GM12878 (cell line): ENCODE data around the gene IL4I1. TPM values are rescaled to one million over a fixed set of nuclear protein-coding genes. Genes with fewer than 3 reads are reported as not detected.

Experiments used
- BACH1 ChIP-seq: fragments of 450-650 bp; IDR thresholded peaks from 2 replicates; pipeline ENCODE4 v1.6.1; 2017; ENCODE audit warnings: mild to moderate bottlenecking, borderline replicate concordance
- CREM ChIP-seq: IDR thresholded peaks from 2 replicates; pipeline ENCODE4 v1.6.1; 2014; ENCODE audit warnings: antibody characterized with exemption, low read depth
- DPF2 ChIP-seq: fragments of 450-650 bp; IDR thresholded peaks from 2 replicates; pipeline ENCODE4 v1.6.1; 2017; ENCODE audit warnings: mild to moderate bottlenecking
- E2F8 ChIP-seq: fragments of 450-650 bp; IDR thresholded peaks from 2 replicates; pipeline ENCODE4 v1.6.1; 2018; ENCODE audit warnings: mild to moderate bottlenecking, low read depth, moderate library complexity; ENCODE audit not compliant: partially characterized antibody
- ELK1 ChIP-seq: IDR thresholded peaks from 2 replicates; pipeline ENCODE4 v1.6.1; 2012; ENCODE audit warnings: low read depth, low read length, improper control_type of control experiment
- EP300 ChIP-seq, 2 experiments: fragments of 150-350 bp in 1 of 2; IDR thresholded peaks; 2 replicates each; pipeline ENCODE4 v1.6.1; 2011 to 2012; ENCODE audit warnings: low read depth in 2 of 2, low read length in 2 of 2, borderline replicate concordance in 1 of 2, improper control_type of control experiment in 1 of 2, inconsistent platforms in 1 of 2; ENCODE audit not compliant: control insufficient read depth in 1 of 2
- FOXM1 ChIP-seq: IDR thresholded peaks from 2 replicates; pipeline ENCODE4 v1.6.1; 2012; ENCODE audit warnings: low read depth, mild to moderate bottlenecking, inconsistent platforms, low read length, moderate library complexity
- IRF4 ChIP-seq: IDR thresholded peaks from 2 replicates; pipeline ENCODE4 v1.6.1; 2011; ENCODE audit warnings: low read depth, low read length
- IRF5 ChIP-seq: fragments of 450-650 bp; IDR thresholded peaks from 2 replicates; pipeline ENCODE4 v1.6.1; 2017; ENCODE audit warnings: borderline replicate concordance
- MLLT1 ChIP-seq: fragments of 450-650 bp; IDR thresholded peaks from 2 replicates; pipeline ENCODE4 v1.6.1; 2016; ENCODE audit warnings: mild to moderate bottlenecking
- NBN ChIP-seq: fragments of 450-650 bp; IDR thresholded peaks from 2 replicates; pipeline ENCODE4 v1.6.1; 2016
- NFYB ChIP-seq: IDR thresholded peaks from 2 replicates; pipeline ENCODE4 v1.6.1; 2011; ENCODE audit warnings: low read depth, mild to moderate bottlenecking, low read length, improper control_type of control experiment, moderate library complexity; ENCODE audit not compliant: insufficient read depth
- NR2C2 ChIP-seq: IDR thresholded peaks from 2 replicates; pipeline ENCODE4 v1.6.1; 2011; ENCODE audit warnings: borderline replicate concordance, low read depth; ENCODE audit not compliant: control insufficient read depth, insufficient read length
- NRF1 ChIP-seq: conservative IDR thresholded peaks from 2 replicates; pipeline ENCODE4 v1.6.1; 2011; ENCODE audit warnings: mild to moderate bottlenecking, low read depth, low read length, improper control_type of control experiment
- PML ChIP-seq: IDR thresholded peaks from 2 replicates; pipeline ENCODE4 v1.6.1; 2012; ENCODE audit warnings: low read length, inconsistent platforms
- POLR2AphosphoS5 ChIP-seq: IDR thresholded peaks from 2 replicates; pipeline ENCODE4 v1.6.1; 2011; ENCODE audit warnings: mild to moderate bottlenecking, low read length, inconsistent platforms
- SUZ12 ChIP-seq: fragments of 200-600 bp; sonication (generic); IDR thresholded peaks from one replicate; pipeline ENCODE4 v1.6.1; 2018; ENCODE audit warnings: antibody characterized with exemption, mild to moderate bottlenecking; ENCODE audit not compliant: unreplicated experiment
- TAF1 ChIP-seq: IDR thresholded peaks from 2 replicates; pipeline ENCODE4 v1.6.1; 2011; ENCODE audit warnings: mild to moderate bottlenecking, low read depth, low read length, borderline replicate concordance
- TARDBP ChIP-seq: IDR thresholded peaks from 2 replicates; pipeline ENCODE4 v1.6.1; 2016; ENCODE audit warnings: borderline replicate concordance
- TCF3 ChIP-seq: IDR thresholded peaks from 2 replicates; pipeline ENCODE4 v1.6.1; 2012; ENCODE audit warnings: low read depth, mild to moderate bottlenecking, low read length, borderline replicate concordance; ENCODE audit not compliant: insufficient read depth
- USF2 ChIP-seq: IDR thresholded peaks from 2 replicates; pipeline ENCODE4 v1.6.1; 2011; ENCODE audit warnings: low read depth, low read length, improper control_type of control experiment, borderline replicate concordance
- YY1 ChIP-seq: IDR thresholded peaks from 2 replicates; pipeline ENCODE4 v1.6.1; 2011; ENCODE audit warnings: low read depth, mild to moderate bottlenecking, low read length
- polyA plus RNA-seq, 11 experiments: library from polyadenylated mRNA; depleted of rRNA in 4 of 11; unstranded in 6 of 11; stranded (reverse) in 5 of 11; fragments of >200 nt; fragmentation: Nextera tagmentation in 4 of 11; fragmentation: Illumina TruSeq in 1 of 11; extraction: Ambion mirVana in 4 of 11; extraction: Trizol in 1 of 11; gene quantifications; 1 replicate in 1 of 11; 2 replicates in 10 of 11; pipeline versions ENCODE4 v1.2.1 to v1.2.3, GENCODE V29; 2011 to 2016; ENCODE audit warnings: inconsistent platforms in 2 of 11, missing spikeins in 2 of 11, low read depth in 1 of 11
- total RNA-seq, 4 experiments: library from RNA; depleted of rRNA in 3 of 4; stranded (reverse); fragments of >200 nt in 3 of 4; fragmentation: Illumina TruSeq in 1 of 4; extraction: Trizol in 1 of 4; gene quantifications; 2 replicates each; pipeline versions ENCODE4 v1.2.1 to v1.2.3, GENCODE V29; 2013 to 2021

IL4I1 gene
- total and polyA plus RNA-seq, 10 of the 15 experiments (the other 5 are each of a cell fraction or from before 2014, with no cell fraction given): 0.62 to 83.8 (median 42.8) TPM

GRCh38 chr19:49929611-49930482 is 33.2 kb upstream of the IL4I1 start (continued):
- TF ChIP-seq E2F8: no peak
- TF ChIP-seq FOXM1: no peak
- TF ChIP-seq SUZ12: no peak
- TF ChIP-seq NFYB: peak; percentile 46; the same call in 1 of the 2 replicates
- TF ChIP-seq DPF2: peak; percentile 62
- no peak for TF ChIP-seq NR2C2
- no peak; the same call in none of the 2 replicates for TF ChIP-seq PML
- TF ChIP-seq TARDBP: no peak
- TF ChIP-seq TCF3: peak; percentile 84; the same call in 1 of the 2 replicates
- TF ChIP-seq ELK1: no peak
- peak; percentile 91 for TF ChIP-seq POLR2AphosphoS5
- TF ChIP-seq EP300 (IDR thresholded peaks at IDR 0.05; ENCODE audit: borderline replicate concordance in 1 of 2, control insufficient read depth in 1 of 2, low read depth in 2 of 2, low read length in 2 of 2): no peak
- peak; percentile 67; the same call in 1 of the 2 replicates for TF ChIP-seq TAF1
- 0 out of 2 replicates have a peak, but pooled peaks have one; percentile 24 for TF ChIP-seq YY1
- TF ChIP-seq IRF4: no peak
- TF ChIP-seq USF2: no peak
- peak; percentile 70; the same call in 1 of the 2 replicates for TF ChIP-seq MLLT1
- no peak; the same call in 1 of the 2 replicates for TF ChIP-seq NBN
- TF ChIP-seq NRF1: no peak; the same call in 1 of the 2 replicates
- TF ChIP-seq IRF5: no peak
- no peak for TF ChIP-seq CREM
- TF ChIP-seq BACH1: peak; percentile 74; the same call in 1 of the 2 replicates
